NCI-H524 treated with DMSO at 0.1 percent for 48 hours (cell line): ENCODE results near the gene C2CD3.
"Not testable (repeated sequence)": the region's sequence is repeated elsewhere in the genome, so short reads cannot be mapped to it uniquely, and the experiment has no call there.

Experiments
- DNase-seq: peaks from one replicate; lab custom pipeline; 2025; lab: John Stamatoyannopoulos, UW

Gene C2CD3

GRCh38 chr11:74069146-74070046 lies 101.4 kb downstream of the C2CD3 start:
- DNase-seq: no peak

GRCh38 chr11:74066663-74067062 lies 104.1 kb downstream of the C2CD3 start:
- not testable (repeated sequence) for DNase-seq

- DNase-seq: not testable (repeated sequence)
Observed at GRCh38 chr11:74065534-74065933, 105.3 kb downstream of the C2CD3 start.

- not testable (repeated sequence) for DNase-seq
Observed at GRCh38 chr11:74063628-74064027, 107.2 kb downstream of the C2CD3 start.

GRCh38 chr11:74061599-74061998 lies 109.2 kb downstream of the C2CD3 start:
- DNase-seq: not testable (repeated sequence)

- no peak for DNase-seq
Observed at GRCh38 chr11:74057249-74058151, 113.3 kb downstream of the C2CD3 start.

- no peak for DNase-seq
Observed at GRCh38 chr11:74055938-74056337, 114.9 kb downstream of the C2CD3 start.

- no peak for DNase-seq
Observed at GRCh38 chr11:74050465-74050864, 120.3 kb downstream of the C2CD3 start.

- no peak for DNase-seq
Observed at GRCh38 chr11:74048993-74049392, 121.8 kb downstream of the C2CD3 start.

GRCh38 chr11:74044538-74044937 lies 126.3 kb downstream of the C2CD3 start:
- DNase-seq: no peak

- no peak for DNase-seq
Observed at GRCh38 chr11:74043450-74043849, 127.4 kb downstream of the C2CD3 start.

GRCh38 chr11:74037309-74037708 lies 133.5 kb downstream of the C2CD3 start:
- DNase-seq: no peak

GRCh38 chr11:74035264-74035663 lies 135.5 kb downstream of the C2CD3 start:
- DNase-seq: no peak

- no peak for DNase-seq
Observed at GRCh38 chr11:74033046-74033445, 137.8 kb downstream of the C2CD3 start.

- no peak for DNase-seq
Observed at GRCh38 chr11:74030723-74031676, 139.8 kb downstream of the C2CD3 start.

- no peak for DNase-seq
Observed at GRCh38 chr11:74025467-74026166, 145.2 kb downstream of the C2CD3 start.

GRCh38 chr11:74024261-74025029 lies 146.4 kb downstream of the C2CD3 start:
- no peak for DNase-seq

GRCh38 chr11:74023276-74023675 lies 147.5 kb downstream of the C2CD3 start:
- DNase-seq: no peak

- no peak for DNase-seq
Observed at GRCh38 chr11:74022546-74022945, 148.3 kb downstream of the C2CD3 start.

GRCh38 chr11:74021998-74022397 lies 148.8 kb downstream of the C2CD3 start:
- DNase-seq: no peak
